Tracheal epithelial cell (primary cell): ENCODE results near the gene PRKAR2B. TPM values are rescaled to one million over a fixed set of nuclear protein-coding genes. Genes with fewer than 3 reads are reported as not detected.

ENCODE experiments used
- total RNA-seq: library from RNA; depleted of rRNA; stranded (reverse); fragments of >200 nt; gene quantifications from 2 replicates; pipeline ENCODE4 v1.2.1, GENCODE V29; 2014

Gene PRKAR2B
- under 0.01 and 0.24 TPM in 2 replicates for total RNA-seq

GRCh38 chr7:107044347-107045194 is at the start of gene PRKAR2B:
Gene PRKAR2B, plus strand, starts transcription at chr7:107044705. Its CDS starts 203 bp downstream, at chr7:107044908.

GRCh38 chr7:107168233-107169119 is 124.0 kb downstream of the PRKAR2B start, which contains the start of gene HBP1:
Gene HBP1, plus strand, starts transcription at chr7:107169003. Its CDS starts 10,891 bp downstream, at chr7:107179894.

Other genes starting within 250 kb of the PRKAR2B start
- under 0.01 TPM in 1 of 2 replicates, not detected in the other for gene PIK3CG, start 179.4 kb upstream of the PRKAR2B start, total RNA-seq
- gene HBP1, start 124.3 kb downstream of the PRKAR2B start, total RNA-seq: 78.0 and 95.7 TPM in 2 replicates